ENCODE results near the gene NME9. TPM values are rescaled to one million over a fixed set of nuclear protein-coding genes. Genes with fewer than 3 reads are reported as not detected.
"Not testable (repeated sequence)": the region's sequence is repeated elsewhere in the genome, so short reads cannot be mapped to it uniquely, and the experiment has no call there.

Gene NME9
- total RNA-seq, 2 experiments from 2014 or later: 0.80 TPM; not detected in 1

- ATAC-seq (ENCODE audit: poor library complexity) (no peak), DNase-seq (no peak)
- H3K27me3 Mint-ChIP-seq: no peaks in the 10 kb centered on the region
- H3K27ac Mint-ChIP-seq: no peak overlapping the region
- no peaks in the 10 kb centered on the region for H3K9me3 Mint-ChIP-seq
- H3K36me3 Mint-ChIP-seq (ENCODE audit: low read depth): no peaks in the 10 kb centered on the region
- Histone ChIP-seq H3K27ac (ENCODE audit: low read depth in 1 of 2, low read length in 2 of 2) (no peak overlapping the region), H3K9me3 (ENCODE audit: control insufficient read depth in 1 of 2, insufficient read depth in 1 of 2, low read length in 2 of 2) (no peaks in the 10 kb centered on the region), H3K36me3 (ENCODE audit: insufficient read depth, low read length) (no peaks in the 10 kb centered on the region), H3K27me3 (ENCODE audit: control insufficient read depth in 1 of 2, insufficient read depth in 2 of 2, low read length in 2 of 2) (no peaks in the 10 kb centered on the region), H3K4me3 (ENCODE audit: low read length) (no peak overlapping the region), H3K4me1 (ENCODE audit: insufficient read depth, low read length) (no peaks in the 10 kb centered on the region)
- intact Hi-C loops (cut with DNase I, micrococcal nuclease): no loop called here
- H3K4me3 Mint-ChIP-seq: no peak overlapping the region
- TF ChIP-seq, protein P1, sequence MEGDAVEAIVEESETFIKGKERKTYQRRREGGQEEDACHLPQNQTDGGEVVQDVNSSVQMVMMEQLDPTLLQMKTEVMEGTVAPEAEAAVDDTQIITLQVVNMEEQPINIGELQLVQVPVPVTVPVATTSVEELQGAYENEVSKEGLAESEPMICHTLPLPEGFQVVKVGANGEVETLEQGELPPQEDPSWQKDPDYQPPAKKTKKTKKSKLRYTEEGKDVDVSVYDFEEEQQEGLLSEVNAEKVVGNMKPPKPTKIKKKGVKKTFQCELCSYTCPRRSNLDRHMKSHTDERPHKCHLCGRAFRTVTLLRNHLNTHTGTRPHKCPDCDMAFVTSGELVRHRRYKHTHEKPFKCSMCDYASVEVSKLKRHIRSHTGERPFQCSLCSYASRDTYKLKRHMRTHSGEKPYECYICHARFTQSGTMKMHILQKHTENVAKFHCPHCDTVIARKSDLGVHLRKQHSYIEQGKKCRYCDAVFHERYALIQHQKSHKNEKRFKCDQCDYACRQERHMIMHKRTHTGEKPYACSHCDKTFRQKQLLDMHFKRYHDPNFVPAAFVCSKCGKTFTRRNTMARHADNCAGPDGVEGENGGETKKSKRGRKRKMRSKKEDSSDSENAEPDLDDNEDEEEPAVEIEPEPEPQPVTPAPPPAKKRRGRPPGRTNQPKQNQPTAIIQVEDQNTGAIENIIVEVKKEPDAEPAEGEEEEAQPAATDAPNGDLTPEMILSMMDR (IDR thresholded peaks at IDR 0.05): no peak
- H3K4me1 Mint-ChIP-seq (ENCODE audit: low read depth): no peaks in the 10 kb centered on the region
- ChIA-PET POLR2A (no interaction called here), CTCF (no interaction called here)
Measured at GRCh38 chr3:138377804-138378203, 48.2 kb upstream of the NME9 start.

- H3K4me1 ChIP-seq (ENCODE audit: insufficient read depth, low read length); intact Hi-C loops (cut with DNase I, micrococcal nuclease); H3K36me3 ChIP-seq (ENCODE audit: insufficient read depth, low read length); POLR2A ChIA-PET; H3K27me3 Mint-ChIP-seq; H3K27ac ChIP-seq (ENCODE audit: low read depth in 1 of 2, low read length in 2 of 2); H3K27me3 ChIP-seq (ENCODE audit: control insufficient read depth in 1 of 2, insufficient read depth in 2 of 2, low read length in 2 of 2); H3K27ac Mint-ChIP-seq; H3K36me3 Mint-ChIP-seq (ENCODE audit: low read depth); H3K4me3 ChIP-seq (ENCODE audit: low read length); DNase-seq; H3K9me3 Mint-ChIP-seq; H3K4me3 Mint-ChIP-seq; CTCF ChIA-PET; H3K4me1 Mint-ChIP-seq (ENCODE audit: low read depth); H3K9me3 ChIP-seq (ENCODE audit: control insufficient read depth in 1 of 2, insufficient read depth in 1 of 2, low read length in 2 of 2); ATAC-seq (ENCODE audit: poor library complexity): not testable (repeated sequence)
Measured at GRCh38 chr3:138377212-138377611, 47.6 kb upstream of the NME9 start.

- no peaks in the 10 kb centered on the region for H3K4me1 ChIP-seq (ENCODE audit: insufficient read depth, low read length)
- H3K4me3 ChIP-seq (ENCODE audit: low read length): no peak overlapping the region
- H3K27ac Mint-ChIP-seq: no peak overlapping the region
- ChIA-PET CTCF (no interaction called here), POLR2A (no interaction called here)
- intact Hi-C loops (cut with DNase I, micrococcal nuclease): no loop called here
- DNase-seq (no peak), ATAC-seq (ENCODE audit: poor library complexity) (no peak)
- no peaks in the 10 kb centered on the region for H3K36me3 ChIP-seq (ENCODE audit: insufficient read depth, low read length)
- no peaks in the 10 kb centered on the region for H3K4me1 Mint-ChIP-seq (ENCODE audit: low read depth)
- no peaks in the 10 kb centered on the region for H3K9me3 Mint-ChIP-seq
- TF ChIP-seq, protein P1 (IDR thresholded peaks at IDR 0.05): no peak
- H3K36me3 Mint-ChIP-seq (ENCODE audit: low read depth): no peaks in the 10 kb centered on the region
- H3K27me3 ChIP-seq (ENCODE audit: control insufficient read depth in 1 of 2, insufficient read depth in 2 of 2, low read length in 2 of 2): no peaks in the 10 kb centered on the region
- H3K27me3 Mint-ChIP-seq: peaks cover 3% of the 10 kb centered on the region
- no peak overlapping the region for H3K4me3 Mint-ChIP-seq
- no peak overlapping the region for H3K27ac ChIP-seq (ENCODE audit: low read depth in 1 of 2, low read length in 2 of 2)
- H3K9me3 ChIP-seq (ENCODE audit: control insufficient read depth in 1 of 2, insufficient read depth in 1 of 2, low read length in 2 of 2): no peaks in the 10 kb centered on the region
Measured at GRCh38 chr3:138376663-138377062, 47.0 kb upstream of the NME9 start.

GRCh38 chr3:138375447-138375846 lies 45.8 kb upstream of the NME9 start:
- intact Hi-C loops (cut with DNase I, micrococcal nuclease): no loop called here
- H3K27ac ChIP-seq (ENCODE audit: low read depth in 1 of 2, low read length in 2 of 2): no peak overlapping the region
- Mint-ChIP-seq H3K9me3 (no peaks in the 10 kb centered on the region), H3K27ac (no peak overlapping the region), H3K4me3 (no peak overlapping the region), H3K4me1 (ENCODE audit: low read depth) (no peaks in the 10 kb centered on the region), H3K27me3 (peaks cover 7% of the 10 kb centered on the region), H3K36me3 (ENCODE audit: low read depth) (no peaks in the 10 kb centered on the region)
- ATAC-seq (ENCODE audit: poor library complexity) (no peak), DNase-seq (no peak)
- CTCF ChIA-PET: no interaction called here
- peaks cover 0 to 1% of the 10 kb centered on the region in 2 experiments for H3K27me3 ChIP-seq (ENCODE audit: control insufficient read depth in 1 of 2, insufficient read depth in 2 of 2, low read length in 2 of 2)
- POLR2A ChIA-PET: no interaction called here
- no peak overlapping the region for H3K4me3 ChIP-seq (ENCODE audit: low read length)
- H3K36me3 ChIP-seq (ENCODE audit: insufficient read depth, low read length): no peaks in the 10 kb centered on the region
- TF ChIP-seq, protein P1 (IDR thresholded peaks at IDR 0.05): no peak
- H3K9me3 ChIP-seq (ENCODE audit: control insufficient read depth in 1 of 2, insufficient read depth in 1 of 2, low read length in 2 of 2): no peaks in the 10 kb centered on the region
- no peaks in the 10 kb centered on the region for H3K4me1 ChIP-seq (ENCODE audit: insufficient read depth, low read length)

Data from CD4-positive, alpha-beta T cell (primary cell).